ENCODE measurements around the gene CASKIN2.

DNA sequence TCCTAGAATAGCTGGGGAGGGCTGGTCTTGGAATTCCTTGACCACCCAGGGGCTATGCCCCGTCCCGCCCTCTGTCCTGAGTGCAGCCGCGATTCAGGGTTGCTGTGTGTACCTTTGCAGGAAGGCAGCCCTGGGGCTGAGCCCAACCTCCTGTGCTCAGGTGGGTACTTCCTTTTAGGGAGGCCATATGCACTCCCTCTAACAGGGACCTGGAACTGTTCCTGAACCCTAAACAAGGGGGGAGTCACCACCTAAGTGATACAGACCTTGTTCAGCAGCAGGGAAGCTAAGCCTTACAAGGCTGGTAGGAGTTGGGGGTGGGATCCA lies 34.8 kb upstream of the CASKIN2 start:
- TF ChIP-seq POLR2A (IDR thresholded peaks at IDR 0.05) (no peak), CTCF (IDR thresholded peaks at IDR 0.05) (no peak)

All from upper lobe of left lung (tissue), 4 donors.